GM18526 (cell line): ENCODE measurements around the gene SAMD4B.

Source experiments
- POLR2A ChIP-seq: IDR thresholded peaks from 3 replicates; pipeline ENCODE4 v1.6.1; 2011; ENCODE audit not compliant: insufficient read length; ENCODE audit errors: extremely low read depth

Gene SAMD4B, protein sequence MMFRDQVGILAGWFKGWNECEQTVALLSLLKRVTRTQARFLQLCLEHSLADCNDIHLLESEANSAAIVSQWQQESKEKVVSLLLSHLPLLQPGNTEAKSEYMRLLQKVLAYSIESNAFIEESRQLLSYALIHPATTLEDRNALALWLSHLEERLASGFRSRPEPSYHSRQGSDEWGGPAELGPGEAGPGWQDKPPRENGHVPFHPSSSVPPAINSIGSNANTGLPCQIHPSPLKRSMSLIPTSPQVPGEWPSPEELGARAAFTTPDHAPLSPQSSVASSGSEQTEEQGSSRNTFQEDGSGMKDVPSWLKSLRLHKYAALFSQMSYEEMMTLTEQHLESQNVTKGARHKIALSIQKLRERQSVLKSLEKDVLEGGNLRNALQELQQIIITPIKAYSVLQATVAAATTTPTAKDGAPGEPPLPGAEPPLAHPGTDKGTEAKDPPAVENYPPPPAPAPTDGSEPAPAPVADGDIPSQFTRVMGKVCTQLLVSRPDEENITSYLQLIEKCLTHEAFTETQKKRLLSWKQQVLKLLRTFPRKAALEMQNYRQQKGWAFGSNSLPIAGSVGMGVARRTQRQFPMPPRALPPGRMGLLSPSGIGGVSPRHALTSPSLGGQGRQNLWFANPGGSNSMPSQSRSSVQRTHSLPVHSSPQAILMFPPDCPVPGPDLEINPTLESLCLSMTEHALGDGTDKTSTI

DNA sequence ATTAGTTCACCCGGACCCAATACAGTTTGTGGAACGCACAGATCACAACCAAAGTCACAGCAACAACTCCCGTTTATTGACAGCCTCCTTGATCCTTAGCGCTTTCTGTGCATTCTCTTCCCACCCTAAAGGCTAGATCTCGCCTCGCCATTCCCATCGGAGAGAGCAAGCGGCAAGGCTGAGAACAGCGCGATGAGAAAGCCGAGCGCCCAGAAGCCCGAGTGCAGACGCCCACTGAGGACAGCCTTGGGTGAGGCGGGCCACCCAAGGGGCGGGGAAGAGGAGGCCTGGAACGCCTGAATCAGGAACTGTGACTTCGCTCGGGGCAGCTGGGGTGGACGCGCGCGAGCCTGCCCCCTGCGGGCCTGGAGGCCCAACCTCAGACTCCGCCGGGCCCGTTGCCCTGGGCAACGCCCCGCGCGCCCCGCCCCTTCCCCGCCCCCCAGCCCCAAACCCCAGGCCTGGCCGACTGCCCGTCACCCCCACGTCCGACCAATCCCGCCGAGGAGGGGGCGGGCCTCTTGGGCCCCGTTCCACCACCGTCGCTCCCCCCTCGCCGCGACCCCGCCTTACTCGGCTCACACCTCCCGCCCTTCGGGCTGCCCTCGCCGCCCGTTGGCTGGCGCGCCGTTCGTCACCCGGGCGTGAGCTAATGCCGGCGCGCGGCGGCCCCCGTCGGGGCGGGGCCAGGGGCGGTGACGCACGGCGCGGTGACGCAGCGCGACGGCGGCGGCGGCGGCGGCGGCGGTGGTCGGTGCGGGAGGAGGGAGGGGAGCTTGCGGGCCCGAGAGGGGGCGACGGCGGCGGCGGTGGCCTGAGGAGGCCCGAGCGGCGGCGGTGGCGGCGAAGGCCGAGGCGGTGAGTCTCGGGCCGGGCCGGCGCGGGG lies at the start of gene SAMD4B:
Gene SAMD4B, plus strand, starts transcription at position 703 of the 886 bp plus-strand sequence. CDS start 14,473 bp downstream, outside the sequence.
- TF ChIP-seq POLR2A: peak; percentile 95

DNA sequence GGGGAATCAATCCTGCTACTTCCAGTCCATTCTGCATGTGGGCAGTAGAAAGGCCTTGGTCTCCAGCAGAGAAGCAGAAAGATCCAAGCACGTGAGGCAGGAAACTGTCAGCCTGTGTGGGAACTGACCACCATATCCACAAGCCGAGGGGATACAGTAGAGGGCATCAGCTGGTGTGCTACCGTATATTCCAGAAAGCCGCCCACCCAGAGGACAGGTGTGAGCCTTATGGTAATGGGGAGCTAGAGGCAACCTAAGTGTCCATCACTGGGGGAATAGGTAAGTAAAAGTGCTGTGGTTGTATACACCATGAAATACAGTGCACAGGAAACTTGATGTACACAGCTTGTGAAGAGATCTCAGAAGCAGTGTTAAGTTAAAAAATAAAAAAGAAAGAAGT lies 48.8 kb upstream of the SAMD4B start:
- TF ChIP-seq POLR2A: no peak

DNA sequence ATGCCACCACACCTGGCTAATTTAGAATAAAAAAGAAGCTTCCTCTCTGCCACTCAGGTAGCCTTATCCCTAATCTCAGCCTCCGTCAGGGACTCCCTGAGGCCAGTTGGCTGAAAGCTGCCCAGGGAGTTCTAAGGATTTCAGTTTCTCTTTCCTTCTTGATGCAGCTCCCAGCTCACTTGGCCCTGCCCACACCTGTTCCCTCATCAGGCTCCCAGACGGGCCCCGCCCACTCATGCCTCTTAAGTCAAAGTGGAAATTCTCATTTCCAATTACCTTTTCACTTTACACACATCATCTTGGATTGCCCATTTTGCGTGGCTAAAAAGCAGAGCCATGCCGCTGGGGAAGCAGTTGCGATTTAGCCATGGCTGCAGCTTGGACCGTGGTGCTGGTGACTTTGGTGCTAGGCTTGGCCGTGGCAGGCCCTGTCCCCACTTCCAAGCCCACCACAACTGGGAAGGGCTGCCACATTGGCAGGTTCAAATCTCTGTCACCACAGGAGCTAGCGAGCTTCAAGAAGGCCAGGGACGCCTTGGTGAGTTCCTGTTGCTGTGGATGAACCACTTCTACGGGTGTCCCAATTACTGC lies 46.1 kb upstream of the SAMD4B start, which contains the start of gene IFNL1:
Gene IFNL1, plus strand, starts transcription at position 353 of the 591 bp plus-strand sequence. Its CDS starts 15 bp downstream, at position 368.
- TF ChIP-seq POLR2A: no peak

DNA sequence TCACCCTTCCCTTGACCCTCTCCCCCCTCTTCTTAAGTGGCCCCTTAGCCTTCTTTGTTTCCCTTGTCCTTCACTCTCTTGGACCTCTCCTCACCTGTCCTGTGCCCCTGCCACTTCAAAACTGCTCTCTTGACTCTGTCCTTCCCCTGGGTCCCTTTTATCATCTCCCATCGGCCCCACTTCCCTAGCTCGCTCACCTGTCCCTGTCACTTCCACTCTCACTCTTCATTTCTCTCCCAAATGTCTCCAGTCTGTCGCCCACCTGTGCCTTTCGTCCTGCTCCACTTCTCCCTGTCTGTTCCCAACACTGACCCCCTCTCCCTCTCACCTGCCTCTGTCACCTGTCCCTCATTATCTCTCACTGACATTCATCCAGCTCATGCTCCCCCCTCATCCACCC lies 45.3 kb upstream of the SAMD4B start:
- no peak for TF ChIP-seq POLR2A

DNA sequence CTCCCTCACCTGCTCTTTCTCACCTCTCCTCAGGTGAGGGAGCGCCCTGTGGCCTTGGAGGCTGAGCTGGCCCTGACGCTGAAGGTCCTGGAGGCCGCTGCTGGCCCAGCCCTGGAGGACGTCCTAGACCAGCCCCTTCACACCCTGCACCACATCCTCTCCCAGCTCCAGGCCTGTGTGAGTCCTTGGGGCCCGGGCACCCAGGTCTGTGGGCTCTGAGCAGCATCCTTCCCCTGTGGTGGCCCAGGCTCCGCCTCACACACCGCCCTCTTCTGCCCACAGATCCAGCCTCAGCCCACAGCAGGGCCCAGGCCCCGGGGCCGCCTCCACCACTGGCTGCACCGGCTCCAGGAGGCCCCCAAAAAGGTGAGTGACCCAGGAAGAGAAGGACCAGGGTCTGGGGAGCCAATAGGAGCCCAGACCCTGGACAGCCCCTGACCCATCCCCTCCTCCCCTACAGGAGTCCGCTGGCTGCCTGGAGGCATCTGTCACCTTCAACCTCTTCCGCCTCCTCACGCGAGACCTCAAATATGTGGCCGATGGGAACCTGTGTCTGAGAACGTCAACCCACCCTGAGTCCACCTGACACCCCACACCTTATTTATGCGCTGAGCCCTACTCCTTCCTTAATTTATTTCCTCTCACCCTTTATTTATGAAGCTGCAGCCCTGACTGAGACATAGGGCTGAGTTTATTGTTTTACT lies 44.1 kb upstream of the SAMD4B start:
- TF ChIP-seq POLR2A: no peak

DNA sequence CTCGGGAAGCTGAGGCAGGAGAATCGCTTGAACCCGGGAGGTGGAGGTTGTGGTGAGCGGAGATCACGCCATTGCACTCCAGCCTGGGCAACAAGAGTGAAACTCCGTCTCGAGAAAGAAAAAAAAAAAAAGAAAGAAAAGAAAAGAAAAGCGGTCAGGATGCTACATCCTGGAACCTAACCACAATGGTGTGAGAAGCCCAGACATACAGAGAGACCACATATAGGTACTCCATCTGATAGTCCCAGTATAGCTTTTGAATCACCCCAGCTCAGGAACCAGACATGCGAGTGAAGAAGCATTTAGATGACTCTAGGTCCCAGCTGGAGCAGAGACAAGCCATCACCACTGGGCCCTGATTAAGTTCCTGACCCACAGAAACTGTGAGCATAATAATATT lies 42.8 kb upstream of the SAMD4B start:
- no peak for TF ChIP-seq POLR2A

DNA sequence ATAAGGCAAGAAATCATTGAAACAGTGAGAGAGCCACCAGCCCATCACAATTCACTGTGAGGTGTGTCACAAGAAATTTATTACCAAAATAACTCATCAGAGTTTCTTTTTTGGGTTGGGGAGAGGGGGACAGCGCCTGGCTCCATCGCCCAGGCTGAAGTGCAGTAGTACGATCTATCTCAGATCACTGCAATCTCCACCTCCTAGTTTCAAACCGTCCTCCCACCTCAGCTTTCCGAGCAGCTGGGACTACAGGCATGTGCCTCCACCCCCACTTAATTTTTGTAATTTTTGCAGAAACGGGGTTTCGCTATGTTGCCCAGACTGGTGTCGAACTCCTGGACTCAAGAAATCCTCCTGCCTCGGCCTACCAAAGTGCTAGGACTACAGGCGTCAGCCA lies 42.4 kb upstream of the SAMD4B start:
- no peak for TF ChIP-seq POLR2A

DNA sequence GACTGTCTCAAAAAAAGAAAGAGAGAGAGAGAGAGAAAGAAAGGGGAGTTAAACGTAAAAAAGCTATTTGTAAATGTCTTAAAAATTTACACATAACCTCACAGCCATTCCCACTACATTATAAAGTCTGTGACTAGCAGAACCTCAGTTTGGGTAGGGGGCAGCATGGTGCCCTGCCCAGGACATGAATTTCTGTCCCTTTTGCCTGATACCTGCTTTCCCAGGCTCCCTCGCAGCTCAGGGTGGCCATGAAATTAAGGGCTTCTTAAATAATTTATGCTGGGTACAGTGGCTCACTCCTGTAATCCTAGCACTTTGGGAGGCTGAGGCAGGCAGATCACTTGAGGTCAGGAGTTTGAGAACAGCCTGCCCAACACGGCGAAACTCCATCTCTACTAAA lies 41.2 kb upstream of the SAMD4B start:
- no peak for TF ChIP-seq POLR2A

DNA sequence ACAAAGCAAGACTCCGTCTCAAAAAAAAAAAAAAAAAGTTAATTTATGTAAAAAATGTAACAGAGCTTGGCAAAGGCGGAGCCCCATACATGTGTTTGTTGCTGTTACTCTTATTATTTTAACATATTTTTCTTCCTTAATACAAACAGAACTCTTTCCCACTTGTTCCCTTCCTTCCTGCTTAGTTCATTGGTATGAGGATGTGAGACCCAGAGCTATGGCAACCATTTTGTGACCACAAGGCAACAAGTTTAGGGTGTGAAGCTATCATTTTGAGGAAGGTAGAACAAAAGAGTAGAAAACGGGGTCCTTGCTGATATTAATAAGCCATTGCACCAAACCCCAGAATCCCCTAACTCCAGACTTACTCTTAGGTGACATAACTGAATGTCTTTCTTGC lies 40.7 kb upstream of the SAMD4B start:
- TF ChIP-seq POLR2A: no peak

DNA sequence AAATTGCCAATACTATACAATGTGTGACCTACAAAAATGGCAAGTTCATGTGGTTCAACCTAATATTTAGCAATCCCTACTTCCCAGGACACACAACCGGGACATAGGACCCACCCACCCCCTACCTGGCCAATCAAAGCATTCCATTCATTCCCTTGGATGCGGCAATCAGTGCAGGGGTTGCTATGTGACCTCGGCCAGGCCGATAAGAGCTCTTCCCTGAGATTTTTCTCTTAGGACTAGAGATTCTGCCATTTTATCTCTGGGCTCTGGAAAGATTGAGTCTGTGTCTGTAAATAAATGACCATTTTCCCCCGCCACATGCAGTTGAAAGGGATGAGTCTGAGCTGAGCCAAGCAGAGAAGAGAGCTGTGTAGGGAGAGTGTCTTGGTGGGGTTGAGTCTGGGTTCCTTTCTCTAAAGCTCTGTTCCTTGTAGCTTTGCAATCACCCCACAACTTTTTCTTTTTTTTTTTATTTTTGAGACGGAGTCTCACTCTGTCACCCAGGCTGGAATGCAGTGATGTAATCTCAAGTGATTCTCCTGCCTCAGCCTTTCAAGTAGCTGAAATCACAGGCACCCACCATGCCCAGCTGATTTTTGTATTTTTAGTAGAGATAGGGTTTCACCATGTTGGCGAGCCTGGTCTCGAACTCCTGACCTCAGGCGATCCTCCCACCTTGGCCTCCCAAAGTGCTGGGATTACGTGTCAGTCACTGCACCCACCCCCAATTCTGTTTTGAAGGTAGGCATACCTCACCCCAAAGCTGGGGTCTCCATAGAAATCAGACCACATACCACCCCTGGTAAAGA lies 38.6 kb upstream of the SAMD4B start:
- TF ChIP-seq POLR2A: no peak

DNA sequence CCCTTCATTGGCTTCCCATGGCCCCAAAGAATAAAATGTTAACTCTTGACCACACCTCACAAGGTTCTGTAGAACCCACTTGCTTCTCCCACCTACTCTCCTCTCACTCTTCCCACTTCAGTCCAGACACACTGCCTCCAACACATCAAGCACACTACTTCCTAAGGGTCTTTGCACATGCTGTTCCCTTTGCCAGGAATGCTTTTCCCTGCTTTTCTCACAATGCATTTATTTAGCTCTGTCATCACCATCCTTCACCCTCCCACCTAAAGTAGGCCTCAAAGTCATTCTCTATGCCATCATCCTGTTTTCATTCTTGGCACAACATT lies 38.1 kb upstream of the SAMD4B start:
- no peak for TF ChIP-seq POLR2A

DNA sequence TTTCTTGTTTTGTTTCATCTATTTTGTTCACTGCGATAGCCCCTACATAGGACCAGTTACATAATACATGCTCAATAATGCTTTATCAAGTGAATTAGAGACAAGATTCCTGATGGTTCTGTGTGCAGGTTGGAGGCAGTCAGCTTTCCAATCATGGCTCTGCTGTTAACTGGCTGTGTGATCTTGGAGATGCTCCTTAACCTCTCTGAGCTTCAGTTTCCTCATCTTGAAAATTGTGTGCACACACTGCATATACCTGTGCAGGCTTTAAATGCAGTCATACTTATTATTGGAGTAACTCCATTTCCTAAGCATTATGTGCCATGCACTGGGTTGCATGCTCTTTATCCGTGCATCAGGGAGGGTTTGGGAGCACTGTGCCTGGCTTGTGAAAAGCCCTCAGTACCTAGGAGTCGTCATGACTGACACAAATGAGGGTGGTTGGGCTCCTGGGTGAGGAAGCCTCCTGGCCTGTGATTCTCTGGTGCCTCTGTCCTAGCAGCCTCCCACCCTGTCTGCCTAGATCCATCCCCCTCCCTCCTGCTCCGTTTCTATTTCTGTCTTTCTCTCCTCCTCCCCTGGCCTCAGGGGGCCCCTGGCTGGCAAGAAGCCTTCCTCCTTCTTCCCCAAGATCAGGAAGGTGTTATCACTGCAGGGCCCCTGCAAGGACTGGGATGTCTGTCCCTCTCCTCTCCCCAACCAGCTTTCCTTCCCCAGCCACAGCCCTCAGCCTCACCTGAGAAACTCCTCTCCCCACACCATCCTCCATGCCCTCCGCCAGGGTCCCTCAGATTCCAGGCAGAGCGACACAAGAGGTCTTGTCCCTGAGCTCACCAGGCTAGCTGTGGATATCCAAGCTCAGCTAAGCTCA lies 37.3 kb upstream of the SAMD4B start:
- TF ChIP-seq POLR2A: no peak

DNA sequence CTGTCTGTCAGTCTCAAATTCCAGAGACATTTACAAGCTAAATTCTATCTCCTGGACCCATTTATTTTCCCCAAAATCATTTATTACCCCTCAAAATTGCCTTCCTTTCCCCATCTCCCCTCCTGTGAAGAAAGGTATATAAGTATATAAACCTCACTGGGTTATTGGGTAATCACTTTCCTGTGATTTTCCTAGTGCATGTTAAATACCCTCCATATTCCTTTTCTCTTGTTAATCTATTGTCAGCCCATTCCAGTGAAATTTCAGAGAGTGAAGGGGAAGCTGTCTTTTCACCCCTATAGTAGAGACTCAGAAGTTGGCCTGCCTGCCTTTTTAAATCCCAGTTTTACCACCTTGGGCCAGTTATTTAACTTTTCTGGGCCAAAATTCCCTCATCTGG lies 36.1 kb upstream of the SAMD4B start:
- no peak for TF ChIP-seq POLR2A
